NCI-H1105 (cell line): ENCODE data around the gene ECE2.
A peak's percentile ranks its signal among the peaks of the same experiment; 100 is the strongest.

Source experiments
- DNase-seq: peaks from one replicate; lab custom pipeline; 2025; lab: John Stamatoyannopoulos, UW

The ECE2 gene

GRCh38 chr3:184314700-184315542 lies 39.1 kb downstream of the ECE2 start:
- DNase-seq = peak; percentile 52

DNA sequence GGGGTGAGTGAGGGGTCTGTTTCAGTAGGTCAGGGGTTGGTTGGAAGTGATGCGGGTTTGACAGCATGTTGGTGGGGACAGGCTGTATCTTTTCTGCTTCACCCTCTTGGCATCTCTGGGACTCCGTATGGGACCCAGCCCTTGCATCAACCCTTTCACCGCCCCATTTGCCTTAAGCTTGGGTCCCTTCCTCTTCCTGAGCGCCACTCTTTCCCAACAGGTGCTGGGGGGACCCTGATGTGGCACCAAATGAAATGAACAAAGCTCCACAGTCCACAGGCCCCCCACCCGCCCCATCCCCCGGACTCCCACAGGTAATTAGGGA lies 39.7 kb downstream of the ECE2 start:
- no peak for DNase-seq

DNA sequence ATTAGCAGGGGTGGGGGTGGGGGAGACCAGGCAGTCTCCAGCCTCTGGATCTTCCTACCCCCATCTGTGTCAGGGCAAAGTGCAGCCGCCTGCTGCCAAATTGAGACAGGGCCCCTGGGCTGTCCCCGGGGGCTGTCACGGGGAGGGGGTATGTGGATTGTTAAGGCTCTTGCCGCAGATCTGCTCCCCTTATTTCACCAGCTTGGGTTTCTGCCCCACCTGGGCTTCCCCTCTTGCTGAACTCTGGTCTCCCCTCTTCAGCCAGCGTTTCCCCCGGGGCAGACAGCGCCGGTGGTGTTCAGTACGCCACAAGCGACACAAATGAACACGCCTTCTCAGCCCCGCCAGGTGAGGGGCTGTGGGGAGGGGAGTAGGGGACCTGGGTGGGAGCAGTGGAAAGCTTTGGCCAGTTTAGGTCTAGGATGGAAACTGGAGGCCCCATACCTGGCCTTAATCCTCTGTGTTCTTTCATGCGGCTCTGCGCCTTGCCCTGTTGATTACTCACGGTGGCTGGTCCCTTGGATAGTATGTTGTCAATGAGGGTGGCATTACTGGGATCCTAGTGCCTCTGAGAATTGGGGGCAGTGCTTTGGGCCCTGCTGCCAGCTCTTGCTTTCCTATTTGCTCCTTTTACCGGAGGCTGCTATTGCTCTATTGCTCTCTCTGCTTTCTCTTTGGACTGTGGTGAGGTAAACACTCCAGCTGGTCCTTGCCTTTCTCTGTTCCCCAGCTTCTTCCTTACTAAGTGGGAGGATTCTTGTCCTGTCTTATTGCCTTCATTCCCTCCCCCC lies 40.2 kb downstream of the ECE2 start:
- DNase-seq = no peak

GRCh38 chr3:184316792-184317191 lies 41.0 kb downstream of the ECE2 start:
- DNase-seq = no peak

DNA sequence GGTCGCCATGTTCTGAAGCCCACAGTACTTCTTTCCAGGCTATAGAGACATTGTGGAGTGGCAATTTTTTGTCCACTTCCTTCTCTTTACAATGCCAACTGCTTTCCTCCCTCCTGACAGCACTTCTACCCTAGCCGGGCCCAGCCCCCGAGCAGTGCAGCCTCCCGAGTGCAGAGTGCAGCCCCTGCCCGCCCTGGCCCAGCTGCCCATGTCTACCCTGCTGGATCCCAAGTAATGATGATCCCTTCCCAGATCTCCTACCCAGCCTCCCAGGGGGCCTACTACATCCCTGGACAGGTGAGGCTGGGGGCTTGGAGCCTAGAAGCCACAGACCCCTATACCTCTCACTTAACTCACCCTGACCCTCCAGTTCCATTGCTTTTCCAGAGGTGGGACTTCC lies 41.4 kb downstream of the ECE2 start:
- no peak for DNase-seq

- peak; percentile 63 for DNase-seq
Observed at GRCh38 chr3:184320104-184320445, 44.3 kb downstream of the ECE2 start.

- DNase-seq = no peak
Observed at GRCh38 chr3:184321666-184322065, 45.8 kb downstream of the ECE2 start.

- no peak for DNase-seq
Observed at GRCh38 chr3:184322731-184323487, 47.1 kb downstream of the ECE2 start.

- no peak for DNase-seq
Observed at GRCh38 chr3:184323696-184324095, 47.9 kb downstream of the ECE2 start.

DNA sequence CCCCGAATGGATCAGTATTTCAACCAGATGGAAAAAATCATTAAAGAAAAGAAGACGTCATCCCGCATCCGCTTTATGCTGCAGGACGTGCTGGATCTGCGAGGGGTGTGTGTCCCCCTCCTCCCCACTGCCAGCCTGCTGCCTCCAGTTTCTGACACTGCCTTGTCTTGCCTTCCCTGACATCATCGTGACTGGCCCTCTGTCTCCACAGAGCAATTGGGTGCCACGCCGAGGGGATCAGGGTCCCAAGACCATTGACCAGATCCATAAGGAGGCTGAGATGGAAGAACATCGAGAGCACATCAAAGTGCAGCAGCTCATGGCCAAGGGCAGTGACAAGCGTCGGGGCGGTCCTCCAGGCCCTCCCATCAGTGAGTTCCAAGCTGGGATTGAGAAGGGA lies 49.4 kb downstream of the ECE2 start:
- no peak for DNase-seq

DNA sequence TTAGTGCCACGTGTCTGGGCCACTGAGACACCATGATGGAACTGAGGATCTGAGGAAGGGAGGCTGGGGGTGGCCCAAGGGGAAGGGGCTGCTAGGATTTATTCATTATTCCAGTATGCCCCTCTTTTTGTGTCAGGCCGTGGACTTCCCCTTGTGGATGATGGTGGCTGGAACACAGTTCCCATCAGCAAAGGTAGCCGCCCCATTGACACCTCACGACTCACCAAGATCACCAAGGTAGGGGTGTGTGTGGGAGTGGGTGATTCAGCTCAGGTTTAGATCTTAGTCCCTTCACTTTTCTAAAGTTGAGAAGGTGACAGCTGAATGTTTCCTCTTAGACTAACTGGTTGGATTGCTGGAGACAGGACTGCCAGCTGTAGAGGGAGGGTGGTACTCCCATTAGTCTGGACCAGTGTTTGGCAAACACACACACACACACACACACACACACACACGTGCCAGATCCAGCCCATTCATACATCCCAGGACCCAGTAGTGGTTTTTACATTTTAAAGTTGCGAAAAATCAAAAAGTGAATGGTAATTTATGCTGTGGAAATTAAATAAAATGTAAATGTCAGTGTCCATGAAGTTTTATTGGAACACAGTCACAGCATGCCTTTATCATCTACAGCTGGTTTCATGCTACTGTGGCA lies 50.0 kb downstream of the ECE2 start:
- no peak for DNase-seq

DNA sequence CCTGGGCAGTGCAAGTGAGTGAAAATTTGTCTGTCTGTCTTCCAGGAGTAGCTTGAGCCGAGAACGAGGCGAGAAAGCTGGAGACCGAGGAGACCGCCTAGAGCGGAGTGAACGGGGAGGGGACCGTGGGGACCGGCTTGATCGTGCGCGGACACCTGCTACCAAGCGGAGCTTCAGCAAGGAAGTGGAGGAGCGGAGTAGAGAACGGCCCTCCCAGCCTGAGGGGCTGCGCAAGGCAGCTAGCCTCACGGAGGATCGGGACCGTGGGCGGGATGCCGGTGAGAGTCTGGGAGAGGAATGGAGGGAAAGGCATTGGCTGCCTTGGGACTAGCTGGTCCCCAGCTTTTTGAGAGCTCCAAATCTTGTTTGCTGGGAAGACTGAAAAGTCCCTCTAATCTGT lies 51.3 kb downstream of the ECE2 start:
- DNase-seq = no peak

DNA sequence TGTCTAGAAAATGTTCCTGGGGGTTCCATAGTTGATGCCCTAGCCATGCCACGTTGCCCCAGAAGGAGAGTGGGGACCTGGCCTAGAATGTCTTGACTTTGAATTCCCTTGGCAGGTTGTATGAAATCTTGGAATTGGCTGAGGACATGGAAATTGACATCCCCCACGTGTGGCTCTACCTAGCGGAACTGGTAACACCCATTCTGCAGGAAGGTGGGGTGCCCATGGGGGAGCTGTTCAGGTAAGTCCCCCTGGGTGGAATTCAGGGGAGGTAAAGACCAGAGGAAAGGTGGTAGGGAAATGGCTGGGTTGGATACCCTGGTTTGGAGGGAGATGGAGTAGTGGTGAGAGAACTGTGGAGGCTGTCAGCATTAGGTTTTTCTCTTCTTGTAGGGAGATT lies 52.7 kb downstream of the ECE2 start:
- DNase-seq = no peak

- no peak for DNase-seq
Observed at GRCh38 chr3:184332370-184333090, 56.7 kb downstream of the ECE2 start.

DNA sequence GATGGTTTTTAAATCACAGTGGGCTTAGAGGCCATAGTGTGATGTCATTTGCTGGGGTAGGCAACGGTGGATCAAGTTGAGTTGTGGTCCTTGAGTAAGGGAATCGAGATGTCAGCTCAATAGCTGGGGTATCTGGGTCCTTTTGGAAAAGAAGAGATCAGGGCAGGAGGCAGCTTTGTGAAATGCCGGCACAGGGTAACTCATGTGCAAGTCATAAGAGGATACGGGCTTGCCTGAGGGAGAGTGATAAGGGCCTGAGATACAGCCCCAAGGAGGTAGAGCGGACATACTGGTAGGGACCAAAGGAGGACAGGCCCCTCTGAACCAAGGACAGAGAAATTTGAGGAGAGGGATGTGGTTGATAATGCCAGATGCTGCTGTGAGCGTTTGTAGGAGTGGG lies 57.4 kb downstream of the ECE2 start:
- DNase-seq = no peak

GRCh38 chr3:184333700-184334099 lies 57.9 kb downstream of the ECE2 start:
- DNase-seq = no peak

GRCh38 chr3:184334470-184335158 lies 58.8 kb downstream of the ECE2 start:
- DNase-seq = no peak

- DNase-seq = peak; percentile 42
Observed at GRCh38 chr3:184335291-184335660, 59.5 kb downstream of the ECE2 start.

DNA sequence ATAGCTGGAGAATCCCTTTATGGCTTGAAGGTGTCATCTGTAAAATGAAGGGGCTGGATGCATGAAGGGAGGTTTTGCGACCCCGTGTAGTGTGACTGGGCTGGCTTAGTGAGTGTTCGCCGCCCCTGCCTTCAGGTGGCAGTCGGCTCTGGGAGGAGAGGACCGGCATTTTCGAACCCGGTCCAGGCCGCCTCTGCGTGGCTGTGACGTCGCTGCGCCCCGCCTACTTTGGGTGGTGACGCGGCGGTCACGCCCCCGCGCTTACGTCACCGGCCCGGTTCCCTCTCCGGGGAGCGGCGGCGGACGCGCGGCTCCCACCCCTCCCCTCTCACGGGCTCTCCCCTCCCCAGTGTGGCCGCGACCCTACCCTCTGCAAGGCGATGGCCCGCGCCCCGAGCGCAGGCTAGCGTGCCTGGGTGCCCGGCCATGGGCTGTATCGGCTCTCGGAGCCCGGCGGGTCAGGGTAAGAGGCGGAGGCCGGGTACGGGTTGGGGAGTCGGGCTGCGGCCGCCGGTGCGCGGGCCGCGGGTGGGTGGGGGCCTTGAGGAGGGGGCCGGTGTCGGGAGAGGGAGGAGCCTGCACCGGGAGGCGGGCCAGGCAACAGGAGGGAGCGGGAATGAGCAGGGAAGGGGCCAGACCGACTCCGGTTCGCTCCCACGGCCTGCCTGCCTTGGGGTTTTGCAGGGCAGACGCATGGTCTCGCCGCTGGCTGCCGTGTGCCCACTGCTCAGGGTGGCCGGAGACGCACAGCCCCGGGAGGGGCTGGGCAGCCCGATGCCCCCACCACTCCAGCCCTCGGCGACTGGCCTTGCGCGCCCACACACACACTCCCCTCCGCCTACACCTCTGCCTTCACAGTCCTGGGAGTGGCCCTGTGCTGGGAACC lies 60.1 kb downstream of the ECE2 start:
- DNase-seq = peak; percentile 89
